Brain microvascular endothelial cell (primary cell): ENCODE results near the gene GPER1.

Experiments used
- DNase-seq: peaks from one replicate; pipeline ENCODE4 v3.0.0-alpha.2; 2020
- H3K27ac ChIP-seq: fragments of 250-450 bp; sonication (Bioruptor Pico); 2 replicates; pipeline ENCODE4 v1.5.1; 2020; ENCODE audit warnings: mild to moderate bottlenecking, moderate library complexity
- H3K27me3 ChIP-seq: fragments of 250-450 bp; sonication (Bioruptor Pico); replicated peaks from 2 replicates; pipeline ENCODE4 v1.5.1; 2020; ENCODE audit warnings: mild to moderate bottlenecking
- H3K36me3 ChIP-seq: fragments of 250-450 bp; sonication (Bioruptor Pico); replicated peaks from 2 replicates; pipeline ENCODE4 v1.5.1; 2020; ENCODE audit warnings: mild to moderate bottlenecking
- H3K4me3 ChIP-seq: 2 replicates; pipeline ENCODE4 v1.5.1; 2011; ENCODE audit warnings: low read depth, mild to moderate bottlenecking, control low read depth, low read length, moderate library complexity
- in situ Hi-C: cut with HindIII; loops from 2 replicates; pipeline ENCODE4 v1.10.0; 2017; ENCODE audit warnings: low sequenced_read_pairs, low pct_ligation_motif_present
- TF ChIP-seq, protein P1 (sequence below): IDR thresholded peaks from 2 replicates; pipeline ENCODE4 v1.5.1; 2011; ENCODE audit warnings: low read depth, mild to moderate bottlenecking, moderate library complexity, low read length, control low read depth, inconsistent platforms; ENCODE audit errors: missing control alignments

Gene GPER1

DNA sequence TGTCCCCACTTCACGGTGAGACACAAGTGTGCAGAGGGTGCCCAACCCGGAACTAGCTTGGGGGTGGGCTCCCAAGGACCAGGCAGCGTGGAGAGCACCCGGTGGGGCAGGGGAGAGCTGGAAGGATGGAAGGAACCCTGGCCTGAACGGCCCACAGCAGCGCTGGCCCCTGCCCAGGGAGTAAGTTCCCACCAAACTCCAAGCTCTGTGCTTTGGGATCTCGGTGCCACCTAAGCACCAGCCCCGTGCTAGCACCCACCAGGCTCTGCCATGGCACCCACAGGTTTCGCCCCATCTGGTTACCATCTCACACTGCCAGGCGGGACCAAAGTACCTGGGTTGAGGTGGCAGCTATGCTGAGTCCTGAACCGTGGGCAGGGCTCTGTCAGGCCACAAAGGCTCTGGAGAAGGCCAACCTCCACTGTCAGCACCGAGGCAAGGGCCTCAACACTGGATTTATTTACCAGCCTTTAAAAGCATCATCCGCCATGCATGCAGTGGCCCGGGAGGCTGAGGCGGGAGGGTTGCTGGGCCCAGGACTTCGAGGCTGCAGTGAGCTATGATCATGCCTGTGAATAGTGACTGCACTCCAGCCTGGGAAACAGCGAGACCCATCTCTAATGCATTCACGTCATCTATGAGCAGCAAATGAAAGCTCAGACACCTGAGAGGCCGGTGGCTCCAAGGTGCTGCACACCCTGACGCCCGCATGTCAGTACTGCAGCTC, 16.0 kb downstream of the GPER1 start:
- DNase-seq, result no peak
- H3K4me3 ChIP-seq, result no peak overlapping the region
- TF ChIP-seq, protein P1, sequence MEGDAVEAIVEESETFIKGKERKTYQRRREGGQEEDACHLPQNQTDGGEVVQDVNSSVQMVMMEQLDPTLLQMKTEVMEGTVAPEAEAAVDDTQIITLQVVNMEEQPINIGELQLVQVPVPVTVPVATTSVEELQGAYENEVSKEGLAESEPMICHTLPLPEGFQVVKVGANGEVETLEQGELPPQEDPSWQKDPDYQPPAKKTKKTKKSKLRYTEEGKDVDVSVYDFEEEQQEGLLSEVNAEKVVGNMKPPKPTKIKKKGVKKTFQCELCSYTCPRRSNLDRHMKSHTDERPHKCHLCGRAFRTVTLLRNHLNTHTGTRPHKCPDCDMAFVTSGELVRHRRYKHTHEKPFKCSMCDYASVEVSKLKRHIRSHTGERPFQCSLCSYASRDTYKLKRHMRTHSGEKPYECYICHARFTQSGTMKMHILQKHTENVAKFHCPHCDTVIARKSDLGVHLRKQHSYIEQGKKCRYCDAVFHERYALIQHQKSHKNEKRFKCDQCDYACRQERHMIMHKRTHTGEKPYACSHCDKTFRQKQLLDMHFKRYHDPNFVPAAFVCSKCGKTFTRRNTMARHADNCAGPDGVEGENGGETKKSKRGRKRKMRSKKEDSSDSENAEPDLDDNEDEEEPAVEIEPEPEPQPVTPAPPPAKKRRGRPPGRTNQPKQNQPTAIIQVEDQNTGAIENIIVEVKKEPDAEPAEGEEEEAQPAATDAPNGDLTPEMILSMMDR, result no peak
- no peaks in the 10 kb centered on the region for H3K27me3 ChIP-seq
- in situ Hi-C loops, result no loop called here
- H3K36me3 ChIP-seq, result no peaks in the 10 kb centered on the region
- no peak overlapping the region for H3K27ac ChIP-seq

DNA sequence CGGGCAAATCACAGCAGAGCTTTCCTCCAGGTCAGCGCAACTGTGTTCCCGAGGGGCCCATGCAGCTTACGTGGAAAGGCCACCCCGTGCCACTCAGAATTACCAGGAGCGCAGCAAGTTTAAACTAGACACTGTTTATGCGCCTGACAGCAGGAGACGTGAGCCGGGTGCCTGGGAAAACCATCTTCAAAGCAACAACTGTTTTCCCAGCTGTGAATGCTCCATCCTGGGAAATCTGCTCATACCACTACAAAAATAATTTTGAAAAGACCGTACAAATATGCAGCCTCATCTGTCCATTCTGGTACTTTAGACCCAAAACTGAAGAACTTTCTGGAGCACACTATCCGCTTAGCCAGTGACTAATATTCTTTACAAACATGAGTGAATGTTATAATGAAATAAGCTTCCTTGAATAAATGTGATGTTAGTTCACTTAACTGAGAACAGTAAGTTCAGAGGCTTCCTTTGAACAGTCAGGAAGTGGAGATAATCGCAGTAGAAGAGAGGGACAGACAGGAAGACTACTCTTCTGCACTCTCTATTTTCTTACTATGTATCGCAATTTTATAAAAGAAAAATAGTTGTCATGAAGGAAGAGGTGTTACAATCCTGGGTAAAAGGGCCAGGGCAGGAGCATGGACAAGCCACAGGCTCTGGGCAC, 16.7 kb downstream of the GPER1 start:
- Histone ChIP-seq H3K36me3 (no peaks in the 10 kb centered on the region), H3K27ac (no peak overlapping the region), H3K4me3 (no peak overlapping the region), H3K27me3 (no peaks in the 10 kb centered on the region)
- in situ Hi-C loops, result no loop called here
- TF ChIP-seq, protein P1, result no peak
- no peak for DNase-seq

- TF ChIP-seq, protein P1, result no peak
- Histone ChIP-seq H3K4me3 (no peak overlapping the region), H3K27me3 (no peaks in the 10 kb centered on the region), H3K36me3 (no peaks in the 10 kb centered on the region), H3K27ac (no peak overlapping the region)
- in situ Hi-C loops, result no loop called here
- DNase-seq, result no peak
Observed at GRCh38 chr7:1105189-1105588, 17.3 kb downstream of the GPER1 start.

- no peak overlapping the region for H3K27ac ChIP-seq
- no peaks in the 10 kb centered on the region for H3K36me3 ChIP-seq
- TF ChIP-seq, protein P1, result no peak
- in situ Hi-C loops, result no loop called here
- DNase-seq, result no peak
- no peaks in the 10 kb centered on the region for H3K27me3 ChIP-seq
- no peak overlapping the region for H3K4me3 ChIP-seq
Observed at GRCh38 chr7:1106063-1106792, 18.3 kb downstream of the GPER1 start.

DNA sequence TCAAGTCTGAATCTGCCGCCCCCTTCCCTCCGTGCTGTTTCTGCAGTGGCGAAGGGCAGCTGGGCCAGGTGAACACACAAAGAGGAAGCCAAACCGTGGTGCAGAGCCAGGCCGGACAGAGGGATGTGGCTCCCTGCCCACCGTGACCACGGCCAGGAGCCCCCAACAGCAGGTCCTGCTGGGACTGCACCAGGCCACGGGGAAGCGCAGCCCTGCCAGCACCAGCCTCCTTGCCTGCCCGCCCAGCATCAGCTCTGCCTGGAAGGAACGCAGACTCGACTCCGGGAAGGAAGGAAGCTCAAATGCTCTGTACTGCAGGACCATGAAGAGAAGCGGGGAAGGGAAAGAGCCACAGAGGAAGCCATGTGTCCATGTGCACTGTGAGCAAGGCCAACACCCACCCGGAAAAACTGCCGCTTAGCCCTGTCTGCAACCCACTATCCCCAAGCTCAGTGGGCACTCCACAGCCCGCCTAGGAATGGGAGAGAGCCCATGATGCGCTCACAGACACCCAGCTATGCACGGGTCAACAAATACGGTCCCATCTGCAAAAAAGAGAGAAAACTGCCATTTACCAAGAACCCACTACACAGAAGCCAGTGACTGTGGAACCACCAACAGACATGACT, 19.0 kb downstream of the GPER1 start:
- Histone ChIP-seq H3K4me3 (no peak overlapping the region), H3K36me3 (no peaks in the 10 kb centered on the region), H3K27ac (no peak overlapping the region), H3K27me3 (no peaks in the 10 kb centered on the region)
- TF ChIP-seq, protein P1, result no peak
- in situ Hi-C loops, result no loop called here
- DNase-seq, result no peak
